Endodermal cell (in vitro differentiated cells): ENCODE results near the gene CTNS. TPM values are rescaled to one million over a fixed set of nuclear protein-coding genes. Genes with fewer than 3 reads are reported as not detected.
A peak's percentile ranks its signal among the peaks of the same experiment; 100 is the strongest.

Source experiments
- DNase-seq: peaks from one replicate; pipeline ENCODE4 v3.0.0-alpha.2; 2017
- H3K27ac ChIP-seq: 2 replicates; pipeline ENCODE4 v1.5.1; 2013; ENCODE audit warnings: mild to moderate bottlenecking, low read depth, low read length, moderate library complexity
- H3K27me3 ChIP-seq: 2 replicates; pipeline ENCODE4 v1.6.1; 2013; ENCODE audit warnings: mild to moderate bottlenecking, low read length, moderate library complexity; ENCODE audit not compliant: insufficient read depth, control insufficient read depth, poor library complexity, severe bottlenecking
- H3K36me3 ChIP-seq: 2 replicates; pipeline ENCODE4 v1.7.0; 2013; ENCODE audit warnings: mild to moderate bottlenecking, low read length, moderate library complexity; ENCODE audit not compliant: control insufficient read depth, insufficient read depth
- H3K4me1 ChIP-seq: one replicate; pipeline ENCODE4 v1.7.0; 2013; ENCODE audit warnings: low read length; ENCODE audit not compliant: control insufficient read depth, insufficient read depth
- H3K4me3 ChIP-seq: 2 replicates; pipeline ENCODE4 v1.5.1; 2013; ENCODE audit warnings: mild to moderate bottlenecking, low read length, moderate library complexity
- H3K9ac ChIP-seq: 2 replicates; pipeline ENCODE4 v1.6.1; 2013; ENCODE audit warnings: mild to moderate bottlenecking, low read length, moderate library complexity; ENCODE audit not compliant: poor library complexity, severe bottlenecking; ENCODE audit errors: extremely low read depth
- H3K9me3 ChIP-seq: 2 replicates; pipeline ENCODE4 v1.6.1; 2013; ENCODE audit warnings: mild to moderate bottlenecking, low read length, moderate library complexity; ENCODE audit not compliant: control insufficient read depth
- H3K27ac Mint-ChIP-seq: 2 replicates; pipeline ENCODE4 v1.8.0; 2020; ENCODE audit warnings: mixed read lengths
- H3K27me3 Mint-ChIP-seq: 2 replicates; pipeline ENCODE4 v1.8.0; 2021; ENCODE audit warnings: mild to moderate bottlenecking, mixed read lengths; ENCODE audit not compliant: insufficient read depth
- H3K36me3 Mint-ChIP-seq: 2 replicates; pipeline ENCODE4 v1.8.0; 2020; ENCODE audit warnings: low read depth, mixed read lengths
- H3K4me1 Mint-ChIP-seq: 2 replicates; pipeline ENCODE4 v1.8.0; 2020; ENCODE audit warnings: mixed read lengths
- H3K4me3 Mint-ChIP-seq: 2 replicates; pipeline ENCODE4 v1.8.0; 2020; ENCODE audit warnings: mild to moderate bottlenecking, moderate library complexity, mixed read lengths
- H3K9me3 Mint-ChIP-seq: 2 replicates; pipeline ENCODE4 v1.8.0; 2020; ENCODE audit warnings: mild to moderate bottlenecking, mixed read lengths
- CTCF ChIP-seq: fragments of 200-600 bp; sonication (generic); conservative IDR thresholded peaks from 2 replicates; pipeline ENCODE4 v1.5.0; 2021; ENCODE audit warnings: antibody characterized with exemption, mild to moderate bottlenecking
- WGBS, 2 experiments: methylation state at CpG; one replicate each; pipeline versions ENCODE4 v1.1.5 to v1.1.7; 2013; ENCODE audit warnings: missing lambda C conversion rate in 2 of 2, mixed read lengths in 1 of 2; ENCODE audit not compliant: insufficient coverage in 1 of 2, insufficient read length in 1 of 2; 5-methylcytosine and 5-hydroxymethylcytosine counted together
- total RNA-seq, 2 donors: library from RNA; stranded (reverse); fragmentation: NEBNext Ultra II Directional in 1 of 2; extraction: Animal tissue kit (Norgen Biotek cat#: 25700) in 1 of 2; gene quantifications; 2 replicates in 1 of 2; 3 replicates in 1 of 2; pipeline ENCODE4 v1.2.1, GENCODE V29; 2021

Gene CTNS
- total RNA-seq, 2 donors from 2014 or later: 17.2 to 18.8 TPM

GRCh38 chr17:3590768-3591167 is 45.8 kb upstream of the CTNS start:
- no peak for TF ChIP-seq CTCF
- Mint-ChIP-seq H3K4me3 (no peak overlapping the region), H3K27me3 (no peaks in the 10 kb centered on the region), H3K4me1 (no peaks in the 10 kb centered on the region), H3K27ac (peak overlapping the region; percentile 44), H3K9me3 (no peaks in the 10 kb centered on the region), H3K36me3 (peaks cover 32% of the 10 kb centered on the region)
- DNase-seq: no peak
- 94 to 99% methylated on average over 11 to 15 of the region's 15 CpGs for WGBS, 2 experiments
- H3K27me3 ChIP-seq: no peaks in the 10 kb centered on the region
- H3K27ac ChIP-seq: no peak overlapping the region
- no peaks in the 10 kb centered on the region for H3K4me1 ChIP-seq
- H3K36me3 ChIP-seq: peaks cover 12% of the 10 kb centered on the region
- H3K9ac ChIP-seq: no peak overlapping the region
- no peak overlapping the region for H3K4me3 ChIP-seq
- H3K9me3 ChIP-seq: no peaks in the 10 kb centered on the region

GRCh38 chr17:3592216-3592860 is 44.2 kb upstream of the CTNS start:
- 94 to 97% methylated on average over 4 to 15 of the region's 15 CpGs for WGBS, 2 experiments
- peak; percentile 31 for DNase-seq
- H3K36me3 Mint-ChIP-seq: peaks cover 29% of the 10 kb centered on the region
- Histone ChIP-seq H3K27ac (no peak overlapping the region), H3K27me3 (no peaks in the 10 kb centered on the region), H3K4me1 (no peaks in the 10 kb centered on the region), H3K36me3 (peaks cover 8% of the 10 kb centered on the region), H3K9me3 (no peaks in the 10 kb centered on the region), H3K4me3 (no peak overlapping the region), H3K9ac (no peak overlapping the region)
- H3K4me3 Mint-ChIP-seq: no peak overlapping the region
- no peaks in the 10 kb centered on the region for H3K9me3 Mint-ChIP-seq
- no peaks in the 10 kb centered on the region for H3K4me1 Mint-ChIP-seq
- H3K27me3 Mint-ChIP-seq: no peaks in the 10 kb centered on the region
- H3K27ac Mint-ChIP-seq: no peak overlapping the region
- no peak for TF ChIP-seq CTCF

DNA sequence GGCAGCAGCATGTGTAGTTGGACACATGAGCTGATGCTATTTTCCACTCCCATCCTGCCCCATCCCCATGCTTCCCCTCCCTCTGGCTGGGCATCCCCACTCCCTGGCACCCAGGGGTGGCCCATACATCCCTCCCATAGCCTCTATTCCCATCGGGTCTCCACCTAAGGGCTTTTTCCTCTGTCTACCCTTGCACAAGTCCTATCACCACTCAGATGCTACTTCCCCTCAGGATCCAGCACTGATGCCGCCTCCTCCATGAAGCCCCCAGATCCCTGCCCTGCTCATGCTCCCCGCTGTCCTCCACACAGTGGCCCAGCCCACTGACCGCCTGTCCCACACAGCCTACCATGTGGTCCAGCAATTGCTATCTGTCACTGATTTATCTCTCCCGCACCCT is 43.2 kb upstream of the CTNS start:
- 93 to 95% methylated on average over 5 of the region's 5 CpGs for WGBS, 2 experiments

More for the DNA sequence above, 43.2 kb upstream of the CTNS start:
- Mint-ChIP-seq H3K27me3 (no peaks in the 10 kb centered on the region), H3K4me3 (no peak overlapping the region), H3K36me3 (peaks cover 25% of the 10 kb centered on the region), H3K27ac (no peak overlapping the region), H3K9me3 (no peaks in the 10 kb centered on the region), H3K4me1 (no peaks in the 10 kb centered on the region)
- no peaks in the 10 kb centered on the region for H3K9me3 ChIP-seq
- H3K4me3 ChIP-seq: no peak overlapping the region
- peaks cover 5% of the 10 kb centered on the region for H3K36me3 ChIP-seq
- H3K9ac ChIP-seq: no peak overlapping the region
- H3K4me1 ChIP-seq: no peaks in the 10 kb centered on the region
- no peak overlapping the region for H3K27ac ChIP-seq
- no peak for DNase-seq
- no peaks in the 10 kb centered on the region for H3K27me3 ChIP-seq
- TF ChIP-seq CTCF: no peak
